Colonic mucosa (tissue), 4 donors: ENCODE measurements around the gene SPATA22. TPM values are rescaled to one million over a fixed set of nuclear protein-coding genes. Genes with fewer than 3 reads are reported as not detected.

Source experiments
- DNase-seq: peaks from one replicate; pipeline ENCODE4 v3.0.0-alpha.2; 2020
- H3K27ac ChIP-seq: fragments of 200-600 bp; one replicate; pipeline ENCODE4 v1.8.0; 2021
- H3K27me3 ChIP-seq: fragments of 200-600 bp; one replicate; pipeline ENCODE4 v1.8.0; 2021
- H3K36me3 ChIP-seq: fragments of 200-600 bp; one replicate; pipeline ENCODE4 v1.8.0; 2021
- H3K4me1 ChIP-seq: fragments of 200-600 bp; one replicate; pipeline ENCODE4 v1.8.0; 2021; ENCODE audit warnings: mild to moderate bottlenecking
- H3K4me3 ChIP-seq: fragments of 200-600 bp; one replicate; pipeline ENCODE4 v1.8.0; 2021
- H3K9ac ChIP-seq, 2 donors: one replicate each; pipeline ENCODE4 v1.7.0; 2013; ENCODE audit warnings: control low read depth in 2 of 2, low read depth in 2 of 2, low read length in 2 of 2
- H3K9me3 ChIP-seq: fragments of 200-600 bp; one replicate; pipeline ENCODE4 v1.8.0; 2021
- intact Hi-C: fragments of 100-400 bp; cut with DNase I; formaldehyde crosslinking; loops from one replicate; pipeline ENCODE4 v1.14.1; 2022
- total RNA-seq, 2 donors: library from RNA; stranded (reverse); fragmentation: NEBNext Ultra II Directional in 1 of 2; extraction: Animal tissue kit (Norgen Biotek cat#: 25700) in 1 of 2; gene quantifications; one replicate each; pipeline ENCODE4 v1.2.1, GENCODE V29; 2021
- TF ChIP-seq, protein P1 (sequence below): fragments of 200-600 bp; IDR thresholded peaks from one replicate; pipeline ENCODE4 v1.8.0; 2022; ENCODE audit warnings: antibody characterized with exemption, mild to moderate bottlenecking
- donor health status: healthy.
- donor health status: DM: no; HTN: no; CAD: no.
- donor health status: DM: no; HTN: no; CAD: no.

The SPATA22 gene
- total RNA-seq, 2 donors from 2014 or later = not detected

DNA sequence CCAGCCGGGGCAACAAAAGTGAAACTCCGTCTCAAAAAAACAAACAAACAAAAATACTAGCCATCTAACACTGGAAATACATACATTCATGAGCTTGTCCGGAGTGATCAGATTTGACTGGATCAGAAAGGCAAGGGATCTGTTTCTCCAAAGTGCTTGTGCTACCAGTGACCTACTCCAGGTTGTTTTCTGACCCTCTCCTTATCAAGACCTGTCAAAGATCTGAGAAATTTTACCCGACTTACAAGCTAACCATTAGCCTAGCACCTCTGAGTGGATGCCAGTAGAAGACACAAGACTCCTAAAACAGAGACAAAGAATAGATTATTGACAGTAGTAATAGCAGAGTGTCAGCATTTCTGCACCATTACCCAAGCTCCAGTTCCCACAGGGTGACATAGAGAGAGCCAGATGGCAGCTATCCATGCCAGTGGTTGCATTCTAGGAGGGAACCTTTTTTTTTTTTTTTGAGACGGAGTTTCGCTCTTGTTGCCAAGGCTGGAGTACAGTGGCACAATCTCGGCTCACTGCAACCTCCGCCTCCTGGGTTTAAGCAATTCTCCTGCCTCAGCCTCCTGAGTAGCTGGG is 14.0 kb upstream of the SPATA22 start:
- no peaks in the 10 kb centered on the region for H3K36me3 ChIP-seq
- no peak overlapping the region for H3K4me3 ChIP-seq
- no peaks in the 10 kb centered on the region for H3K27me3 ChIP-seq
- TF ChIP-seq, protein P1, sequence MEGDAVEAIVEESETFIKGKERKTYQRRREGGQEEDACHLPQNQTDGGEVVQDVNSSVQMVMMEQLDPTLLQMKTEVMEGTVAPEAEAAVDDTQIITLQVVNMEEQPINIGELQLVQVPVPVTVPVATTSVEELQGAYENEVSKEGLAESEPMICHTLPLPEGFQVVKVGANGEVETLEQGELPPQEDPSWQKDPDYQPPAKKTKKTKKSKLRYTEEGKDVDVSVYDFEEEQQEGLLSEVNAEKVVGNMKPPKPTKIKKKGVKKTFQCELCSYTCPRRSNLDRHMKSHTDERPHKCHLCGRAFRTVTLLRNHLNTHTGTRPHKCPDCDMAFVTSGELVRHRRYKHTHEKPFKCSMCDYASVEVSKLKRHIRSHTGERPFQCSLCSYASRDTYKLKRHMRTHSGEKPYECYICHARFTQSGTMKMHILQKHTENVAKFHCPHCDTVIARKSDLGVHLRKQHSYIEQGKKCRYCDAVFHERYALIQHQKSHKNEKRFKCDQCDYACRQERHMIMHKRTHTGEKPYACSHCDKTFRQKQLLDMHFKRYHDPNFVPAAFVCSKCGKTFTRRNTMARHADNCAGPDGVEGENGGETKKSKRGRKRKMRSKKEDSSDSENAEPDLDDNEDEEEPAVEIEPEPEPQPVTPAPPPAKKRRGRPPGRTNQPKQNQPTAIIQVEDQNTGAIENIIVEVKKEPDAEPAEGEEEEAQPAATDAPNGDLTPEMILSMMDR = no peak
- intact Hi-C loops = no loop called here
- H3K27ac ChIP-seq = no peak overlapping the region
- DNase-seq = no peak
- no peaks in the 10 kb centered on the region for H3K9me3 ChIP-seq
- no peak overlapping the region for H3K9ac ChIP-seq
- H3K4me1 ChIP-seq = no peaks in the 10 kb centered on the region

DNA sequence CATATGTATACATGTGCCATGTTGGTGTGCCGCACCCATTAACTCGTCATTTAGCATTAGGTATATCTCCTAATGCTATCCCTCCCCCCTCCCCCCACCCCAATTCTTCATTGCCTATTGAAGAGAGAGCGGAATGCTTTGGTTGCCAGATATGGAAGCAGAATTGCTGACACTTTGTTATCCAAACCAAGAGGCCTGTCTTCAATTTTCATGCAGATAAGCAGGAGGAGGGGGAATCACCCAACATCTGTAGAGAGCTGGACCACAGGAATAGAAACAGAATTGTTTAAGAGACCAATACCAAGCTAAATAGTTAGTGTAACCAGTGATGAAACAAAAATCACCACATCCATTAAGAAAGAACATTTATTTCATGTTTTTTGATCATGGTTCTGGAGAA is 11.2 kb upstream of the SPATA22 start:
- Histone ChIP-seq H3K27me3 (no peaks in the 10 kb centered on the region), H3K4me1 (no peaks in the 10 kb centered on the region), H3K4me3 (no peak overlapping the region), H3K36me3 (no peaks in the 10 kb centered on the region), H3K9ac (no peak overlapping the region), H3K27ac (no peak overlapping the region), H3K9me3 (no peaks in the 10 kb centered on the region)
- TF ChIP-seq, protein P1 = no peak
- no peak for DNase-seq
- intact Hi-C loops = no loop called here

DNA sequence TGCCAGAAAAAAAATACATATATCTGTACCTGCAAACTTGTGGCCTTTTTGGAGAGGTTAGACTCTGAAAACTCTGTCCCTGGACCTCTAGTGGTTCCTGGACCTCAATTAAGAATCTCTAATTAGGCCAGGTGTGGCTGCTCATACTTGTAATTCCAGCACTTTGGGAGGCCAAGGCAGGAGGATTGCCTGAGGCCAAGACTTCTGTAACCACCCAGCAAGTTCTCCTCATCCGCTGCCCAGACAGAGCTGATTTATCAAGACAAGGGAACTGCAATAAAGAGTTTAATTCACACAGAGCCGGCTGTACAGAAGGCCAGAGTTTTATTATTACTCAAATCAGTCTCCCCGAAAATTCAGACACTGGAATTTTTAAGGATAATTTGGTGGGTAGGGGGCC is 8.4 kb upstream of the SPATA22 start:
- Histone ChIP-seq H3K9ac (no peak overlapping the region), H3K36me3 (no peaks in the 10 kb centered on the region), H3K9me3 (no peaks in the 10 kb centered on the region), H3K27ac (no peak overlapping the region), H3K4me1 (no peaks in the 10 kb centered on the region), H3K4me3 (no peak overlapping the region), H3K27me3 (no peaks in the 10 kb centered on the region)
- intact Hi-C loops = no loop called here
- TF ChIP-seq, protein P1 = no peak
- DNase-seq = no peak

DNA sequence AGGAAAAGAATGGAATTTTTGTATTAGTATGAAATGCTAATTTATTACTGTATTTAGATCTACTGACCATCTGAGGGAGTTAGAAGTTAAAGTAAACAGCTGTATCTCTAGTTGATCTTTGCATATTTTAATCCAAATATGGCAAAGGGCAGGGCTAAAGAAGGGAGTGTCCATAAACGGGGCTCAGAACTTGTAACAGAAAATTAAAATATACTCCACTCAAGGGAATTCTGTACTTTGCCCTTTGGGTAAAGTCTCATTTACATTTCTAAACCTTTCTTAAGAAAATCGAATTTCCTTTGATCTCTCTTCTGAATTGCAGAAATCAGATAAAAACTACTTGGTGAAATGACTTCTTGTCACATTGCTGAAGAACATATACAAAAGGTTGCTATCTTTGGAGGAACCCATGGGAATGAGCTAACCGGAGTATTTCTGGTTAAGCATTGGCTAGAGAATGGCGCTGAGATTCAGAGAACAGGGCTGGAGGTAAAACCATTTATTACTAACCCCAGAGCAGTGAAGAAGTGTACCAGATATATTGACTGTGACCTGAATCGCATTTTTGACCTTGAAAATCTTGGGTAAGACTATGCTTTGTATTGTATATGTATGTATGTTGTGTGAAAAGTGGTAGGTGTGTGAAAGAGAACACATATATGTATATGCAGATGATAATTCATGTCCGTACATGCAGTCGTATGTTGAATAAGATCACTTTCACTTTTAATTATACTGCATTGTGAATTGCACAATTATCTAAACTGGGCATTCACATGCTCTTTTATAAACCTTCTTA is 4.4 kb upstream of the SPATA22 start, which contains the start of gene ASPA:
Gene ASPA, plus strand, starts transcription at position 186 of the 799 bp plus-strand sequence. Its CDS starts 163 bp downstream, at position 349.
- Histone ChIP-seq H3K27ac (peak within 1 kb of the TSS; percentile 49), H3K9me3 (no peaks in the 10 kb centered on the region), H3K36me3 (no peaks in the 10 kb centered on the region), H3K27me3 (no peaks in the 10 kb centered on the region), H3K4me1 (no peaks in the 10 kb centered on the region), H3K4me3 (peak within 1 kb of the TSS; percentile 12), H3K9ac (peak within 1 kb of the TSS in 1 of 2 donors; percentile 81)
- TF ChIP-seq, protein P1 = no peak
- intact Hi-C loops = no loop called here
- no peak for DNase-seq

DNA sequence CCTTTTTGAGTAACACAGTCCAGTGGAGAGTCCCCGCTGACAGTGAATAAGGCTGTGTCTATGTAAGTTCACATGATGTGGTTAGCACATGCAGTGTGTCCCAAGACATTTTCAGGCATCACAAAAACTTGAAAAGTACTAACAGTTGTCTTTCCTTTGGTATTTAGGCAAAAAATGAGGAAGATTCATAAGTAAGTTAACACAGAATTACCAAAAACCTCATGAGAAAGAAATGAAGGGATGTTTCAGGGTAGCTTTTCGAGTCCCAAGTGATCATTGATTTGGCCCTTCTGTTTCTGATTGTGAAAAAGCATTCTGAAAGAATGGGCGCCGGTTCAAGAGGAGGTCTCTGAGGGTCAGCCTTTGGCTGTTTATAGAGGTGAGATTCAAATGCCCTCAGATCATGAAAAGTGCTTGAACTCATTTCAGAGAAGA is 3.6 kb upstream of the SPATA22 start:
- H3K27ac ChIP-seq = peak overlapping the region; percentile 22
- no peak overlapping the region for H3K4me3 ChIP-seq
- H3K4me1 ChIP-seq = no peaks in the 10 kb centered on the region
- TF ChIP-seq, protein P1 = no peak
- H3K9me3 ChIP-seq = no peaks in the 10 kb centered on the region
- H3K9ac ChIP-seq = peak overlapping the region in 1 of 2 donors; percentile 1
- intact Hi-C loops = no loop called here
- no peak for DNase-seq
- H3K36me3 ChIP-seq = no peaks in the 10 kb centered on the region
- H3K27me3 ChIP-seq = no peaks in the 10 kb centered on the region
